Activated naive CD4-positive, alpha-beta T cell (primary cell): Measurements from ENCODE around the gene RFLNA.
"Not testable (repeated sequence)": the region's sequence is repeated elsewhere in the genome, so short reads cannot be mapped to it uniquely, and the experiment has no call there.

ENCODE experiments used
- DNase-seq, 4 experiments: peaks; one replicate each; lab custom pipeline; 2025; lab: John Stamatoyannopoulos, UW

Gene RFLNA

DNA sequence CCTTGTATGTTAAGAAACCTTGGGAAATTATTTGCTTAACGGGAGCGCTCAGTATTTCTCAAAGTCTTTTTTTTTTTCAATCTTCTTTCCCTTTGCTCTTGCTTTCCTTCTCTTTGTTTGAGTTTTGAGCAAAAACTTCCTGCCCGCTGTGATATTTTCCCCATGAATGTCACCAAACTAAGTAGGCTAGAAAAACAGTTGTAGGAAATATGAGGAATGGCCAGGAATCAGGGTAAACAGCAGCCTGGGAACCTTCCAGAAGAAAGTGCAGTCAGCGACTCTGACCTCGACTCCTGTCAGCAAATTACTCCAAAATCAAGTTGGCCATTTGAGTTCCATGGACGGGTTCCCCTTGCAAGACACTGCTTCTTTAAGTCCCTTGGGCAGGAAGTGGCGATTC, 11.6 kb upstream of the RFLNA start:
- no peak for DNase-seq

DNA sequence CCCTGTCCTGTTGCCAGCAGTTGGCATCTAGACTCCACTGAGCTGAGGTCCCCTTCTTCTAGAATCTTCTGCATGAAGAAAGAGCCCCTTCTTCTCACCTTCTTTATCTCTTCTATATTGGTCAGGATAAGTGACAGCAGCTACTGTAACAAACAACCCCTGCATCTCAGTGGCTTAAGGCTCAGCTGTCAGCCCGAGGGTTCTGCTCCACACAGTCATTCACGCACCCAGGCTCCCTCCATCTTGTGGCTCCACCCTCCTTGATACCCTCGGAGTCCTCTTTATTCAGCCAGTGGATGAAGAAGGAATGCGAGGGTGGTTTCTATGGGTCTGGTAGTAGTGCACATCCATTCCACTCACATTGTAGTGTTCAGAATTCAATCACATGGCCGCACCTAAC, 10.5 kb upstream of the RFLNA start:
- no peak for DNase-seq

DNA sequence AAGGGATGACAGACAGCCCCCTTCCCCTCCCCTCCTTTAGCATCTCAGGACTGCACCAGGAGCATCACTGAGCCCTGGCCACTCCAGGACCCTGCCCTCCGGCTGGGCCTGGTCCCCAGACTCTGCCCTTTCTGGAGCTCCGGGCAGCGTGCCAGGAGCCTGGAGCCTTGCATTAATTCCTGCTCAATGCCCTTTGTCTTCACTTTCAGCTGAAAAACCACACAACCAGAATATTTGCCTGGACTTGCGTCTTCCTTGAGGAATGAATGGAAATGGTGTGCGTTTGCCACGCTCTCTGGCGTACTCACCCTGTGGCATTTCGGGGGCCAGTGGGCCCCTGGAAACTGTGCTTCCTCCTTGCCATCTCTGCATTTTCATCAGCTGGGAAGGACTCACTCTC, 8.5 kb upstream of the RFLNA start:
- no peak for DNase-seq

DNA sequence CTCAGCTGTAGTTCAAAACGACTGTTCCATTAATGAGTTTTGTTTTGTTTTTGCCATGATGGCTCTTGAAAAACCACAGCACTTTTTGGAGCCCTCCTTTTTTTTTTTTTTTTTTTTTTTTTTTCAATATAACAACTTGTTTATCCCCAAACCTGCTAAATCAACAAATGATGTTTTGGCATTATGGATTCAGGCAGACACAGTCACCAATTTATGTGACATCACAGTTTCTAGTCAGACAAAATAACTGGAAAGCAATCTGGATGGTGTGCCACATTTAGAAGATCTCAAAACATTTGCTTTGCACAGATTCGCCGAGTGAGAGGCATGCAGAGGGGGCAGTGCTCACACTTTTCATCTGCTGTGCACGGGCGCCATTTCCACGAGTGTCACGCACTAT, 7.9 kb upstream of the RFLNA start:
- no peak for DNase-seq

DNA sequence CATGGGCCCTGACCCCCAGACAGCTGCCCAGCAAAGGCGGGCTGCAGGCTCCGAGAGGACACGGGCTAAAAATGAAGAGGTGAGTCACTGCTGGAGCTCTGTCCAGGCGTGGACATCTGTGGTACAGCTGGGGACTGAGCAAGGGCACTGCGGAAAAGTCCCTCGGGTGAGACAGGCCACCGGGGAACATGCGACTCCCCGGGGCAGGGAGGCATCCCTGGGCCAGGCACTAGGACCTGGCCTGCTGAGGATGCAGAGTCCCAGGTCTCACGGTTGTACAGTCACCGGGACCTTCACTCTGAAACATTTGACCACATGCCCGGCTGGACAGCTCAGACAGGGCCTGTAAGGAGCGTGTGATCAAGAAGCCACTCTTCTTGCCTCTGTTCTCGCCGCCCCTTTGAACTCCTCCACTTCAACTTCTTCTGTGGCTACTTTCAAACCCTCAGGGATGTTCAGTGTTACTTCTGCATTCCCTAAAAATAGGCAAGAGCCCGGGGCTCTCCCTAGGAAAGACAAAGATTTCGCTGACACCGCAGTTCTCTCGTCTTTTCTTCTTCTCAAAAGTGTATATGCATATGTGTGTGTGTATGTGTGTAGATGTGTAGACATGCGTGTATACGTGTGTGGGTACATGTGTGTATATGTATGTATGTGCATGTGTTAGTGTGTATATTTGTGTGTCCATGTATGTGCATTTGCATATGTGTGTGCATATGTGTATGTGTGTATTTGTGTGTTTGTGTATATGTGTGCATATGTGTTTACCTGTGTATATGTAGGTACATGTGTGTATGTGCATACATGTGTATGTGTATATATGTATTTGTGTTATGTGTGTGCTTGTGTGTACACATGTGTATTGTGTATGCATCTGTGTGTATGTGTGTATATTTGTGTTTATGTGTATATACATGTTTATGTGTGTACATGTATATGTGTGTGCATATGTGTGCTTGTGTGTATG, 5.0 kb upstream of the RFLNA start:
- no peak for DNase-seq

DNA sequence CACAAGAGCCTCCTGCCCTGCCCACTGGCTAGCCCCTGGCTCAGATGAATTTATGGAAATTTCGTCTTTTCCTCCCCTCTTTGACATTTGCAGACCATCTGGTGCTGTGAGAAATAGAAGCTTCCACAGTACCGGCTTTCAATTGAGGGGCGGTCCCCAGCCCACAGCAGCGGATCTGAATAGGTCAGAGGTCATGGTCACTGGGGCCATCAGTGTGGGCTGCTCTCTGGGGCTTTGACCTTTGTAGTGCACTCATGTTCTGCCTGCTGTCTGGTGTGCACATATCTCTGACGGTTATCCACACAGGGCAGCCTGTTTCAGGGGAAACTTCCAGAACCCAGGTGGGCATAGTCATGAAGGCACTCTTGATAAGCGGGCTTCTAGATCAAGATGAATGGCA, 2.5 kb upstream of the RFLNA start:
- no peak for DNase-seq

DNA sequence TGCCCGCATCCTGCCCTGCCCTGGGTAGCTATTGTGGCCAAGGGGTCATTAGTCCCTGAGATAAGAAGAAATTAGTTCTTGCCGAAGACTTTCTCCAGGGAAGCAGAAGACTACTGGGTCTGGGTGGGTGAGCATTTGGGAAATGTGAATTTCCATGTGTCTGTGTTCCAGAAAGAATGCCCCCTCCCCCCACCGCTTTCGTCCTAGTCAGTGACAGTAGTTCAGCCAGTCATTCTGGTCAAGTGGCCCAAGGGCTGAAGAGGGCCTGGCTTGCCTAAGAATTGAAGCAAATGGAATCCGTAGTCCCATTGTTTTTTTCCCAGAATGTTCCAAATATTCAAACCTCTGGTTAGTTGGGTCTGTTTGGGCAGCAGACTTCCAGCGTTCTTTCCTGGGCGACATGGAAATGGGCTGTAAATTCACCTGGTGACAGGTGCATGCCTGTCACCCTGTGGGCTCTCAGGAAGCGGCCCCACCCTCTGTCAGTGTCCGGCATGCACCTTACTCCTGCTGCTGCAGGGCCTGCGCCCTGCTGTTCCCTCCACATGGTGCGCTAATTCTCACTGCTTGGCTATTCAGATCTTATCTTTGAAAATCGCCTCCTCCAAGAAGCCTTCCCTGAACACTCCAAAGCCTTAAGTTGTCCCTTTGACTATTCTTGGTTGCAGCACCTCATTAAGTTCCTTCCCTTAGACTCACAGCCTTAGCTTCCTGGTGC, 1.4 kb upstream of the RFLNA start:
- no peak for DNase-seq

DNA sequence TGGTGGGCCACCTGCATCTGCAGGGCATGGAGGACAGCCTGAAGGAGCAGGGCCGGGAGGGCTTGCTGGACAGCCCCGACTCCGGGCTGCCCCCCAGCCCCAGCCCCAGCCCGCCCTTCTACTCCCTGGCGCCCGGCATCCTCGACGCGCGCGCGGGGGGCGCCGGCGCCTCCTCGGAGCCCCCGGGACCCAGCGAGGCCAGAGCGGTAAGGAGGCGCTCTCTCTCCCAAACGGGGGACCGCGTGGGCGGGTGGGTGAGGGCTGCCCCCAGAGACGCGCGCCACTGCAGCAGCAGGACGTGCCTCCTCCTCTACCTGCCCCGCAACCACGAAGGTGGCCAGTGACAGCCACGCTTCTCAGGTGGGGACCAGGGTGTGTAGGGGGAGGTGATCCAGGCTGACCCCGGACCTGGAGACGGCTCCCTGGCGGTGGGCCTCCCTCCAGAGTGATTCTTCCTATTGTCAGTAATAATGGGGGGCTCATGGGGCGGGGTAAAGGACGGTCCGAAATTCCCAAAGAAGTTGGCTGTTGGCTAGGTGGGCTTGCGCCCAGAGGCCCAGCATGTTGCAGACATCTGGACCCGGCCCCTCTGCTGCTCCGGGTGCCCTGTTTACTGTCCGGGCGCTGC, 652 bp downstream of the RFLNA start:
- no peak for DNase-seq

DNA sequence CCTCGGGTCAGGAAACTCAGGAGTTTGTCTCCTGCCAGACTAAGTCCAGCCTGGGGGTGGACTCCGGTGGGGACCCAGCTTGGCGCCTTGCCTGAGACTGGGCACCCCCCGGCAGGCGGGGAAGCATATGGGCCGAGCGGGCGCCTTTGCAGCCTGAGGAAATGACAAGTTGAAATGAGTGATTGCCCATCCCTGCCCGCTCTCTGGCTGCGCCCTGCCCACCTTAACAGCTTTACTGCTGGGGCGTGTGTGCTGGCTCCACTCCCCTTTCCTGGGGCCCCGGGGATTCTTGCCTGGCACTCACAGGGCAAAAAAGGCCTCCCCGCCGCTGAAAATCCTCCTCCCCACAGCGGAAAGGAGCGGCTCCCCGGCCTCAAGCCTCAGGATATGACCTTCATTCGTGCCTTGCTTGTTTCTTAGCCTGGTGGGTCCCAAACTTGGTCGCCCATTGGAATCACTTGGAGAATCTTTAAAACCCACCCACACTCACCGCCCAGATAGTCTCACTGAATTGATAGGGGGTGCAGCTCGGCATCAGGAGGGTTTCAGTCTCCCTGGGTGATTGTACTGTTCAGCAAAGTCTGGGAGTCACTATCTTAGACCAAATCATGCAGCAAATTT, 1.5 kb downstream of the RFLNA start:
- DNase-seq: no peak

DNA sequence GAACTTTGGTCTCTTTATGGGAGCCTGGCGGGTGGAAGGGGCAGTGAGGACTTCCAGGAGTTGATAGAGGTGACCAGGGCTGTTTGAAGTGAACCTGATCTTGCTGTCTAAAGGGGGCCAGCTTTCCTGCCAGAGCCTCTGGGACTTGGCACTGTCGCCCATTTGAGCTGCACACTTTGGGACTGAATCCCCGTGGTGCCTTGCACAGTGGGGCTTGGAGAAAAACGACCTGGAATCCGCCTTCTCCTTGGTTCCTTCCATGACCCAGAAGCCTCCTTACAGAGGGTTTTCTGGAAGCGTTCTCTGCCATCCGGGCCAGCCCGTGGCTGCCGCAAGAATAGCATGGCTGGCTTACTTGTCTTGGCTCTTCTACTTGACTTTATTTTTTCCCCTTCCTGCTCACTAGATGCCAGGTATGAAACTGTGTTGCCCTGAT, 2.0 kb downstream of the RFLNA start:
- DNase-seq: no peak

DNA sequence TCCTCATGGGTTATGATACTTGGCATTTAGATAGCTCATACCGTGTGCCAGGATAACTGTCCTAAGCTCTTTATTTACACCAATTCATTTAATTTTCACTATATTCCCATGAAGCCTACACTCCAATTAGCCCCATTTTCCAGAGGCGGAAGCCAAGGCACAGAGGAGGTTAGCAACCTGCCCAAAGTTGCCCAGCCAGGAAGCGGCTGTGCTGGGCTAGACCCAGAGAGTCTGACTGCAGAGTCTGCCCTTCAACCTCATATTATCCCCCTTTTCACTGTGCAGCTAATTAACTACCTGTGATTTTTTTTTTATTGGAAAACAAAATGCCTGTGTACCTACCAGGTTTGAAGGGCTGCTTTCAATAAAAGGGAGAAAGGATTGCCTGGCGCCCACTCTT, 2.5 kb downstream of the RFLNA start:
- no peak for DNase-seq

DNA sequence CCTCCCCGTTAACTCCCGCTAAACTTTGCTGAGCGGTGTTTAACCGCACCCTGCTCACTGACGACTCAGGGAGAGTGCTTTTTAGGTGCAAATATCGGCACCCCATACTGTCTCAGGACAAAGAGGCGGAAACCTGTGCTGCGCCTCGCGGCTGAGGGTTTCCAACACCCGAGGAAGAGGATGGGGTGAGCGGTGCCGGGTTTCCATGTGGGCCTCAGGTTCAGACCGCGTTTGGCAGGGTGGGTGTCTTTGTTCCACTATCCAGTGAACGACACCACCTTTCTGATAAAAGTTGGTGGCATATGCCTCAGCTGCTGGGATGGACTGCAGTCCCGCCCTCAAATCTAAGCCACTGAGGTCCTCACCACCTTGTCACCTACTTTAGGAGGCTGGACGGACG, 3.0 kb downstream of the RFLNA start:
- no peak for DNase-seq

DNA sequence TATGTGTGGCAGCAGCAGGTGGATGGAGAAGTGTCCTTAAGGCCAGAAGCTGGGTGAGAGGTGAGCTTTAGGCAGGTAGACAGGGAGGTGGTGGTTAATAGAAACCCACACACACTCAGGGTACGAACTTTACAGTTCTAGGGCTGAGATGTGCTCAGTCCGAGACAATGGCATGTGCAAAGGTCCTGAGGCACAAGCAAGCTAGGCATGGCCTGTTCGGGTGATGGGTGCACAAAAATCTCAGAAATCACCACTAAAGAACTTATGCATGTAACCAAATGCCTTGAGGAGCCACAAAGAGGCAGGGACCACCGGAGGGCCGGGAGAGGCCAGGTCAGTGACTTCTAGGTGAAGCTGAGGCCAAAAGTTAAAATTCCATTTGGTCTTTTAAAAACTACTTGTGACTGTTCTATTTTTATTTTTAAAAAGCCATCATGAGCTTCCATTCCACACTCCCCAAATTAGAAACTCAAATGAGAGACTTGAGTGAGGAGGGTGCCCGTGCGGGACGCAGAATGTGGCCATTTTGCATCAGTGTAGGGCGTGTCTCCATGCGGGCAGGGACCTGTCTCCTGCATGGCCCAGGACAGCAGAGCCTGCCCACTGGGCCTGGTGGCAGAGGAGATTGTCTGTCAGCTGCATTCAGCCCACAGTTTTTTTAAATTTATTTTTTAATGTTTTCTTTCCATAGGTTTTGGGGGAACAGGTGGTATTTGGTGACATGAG, 4.0 kb downstream of the RFLNA start:
- DNase-seq: no peak

DNA sequence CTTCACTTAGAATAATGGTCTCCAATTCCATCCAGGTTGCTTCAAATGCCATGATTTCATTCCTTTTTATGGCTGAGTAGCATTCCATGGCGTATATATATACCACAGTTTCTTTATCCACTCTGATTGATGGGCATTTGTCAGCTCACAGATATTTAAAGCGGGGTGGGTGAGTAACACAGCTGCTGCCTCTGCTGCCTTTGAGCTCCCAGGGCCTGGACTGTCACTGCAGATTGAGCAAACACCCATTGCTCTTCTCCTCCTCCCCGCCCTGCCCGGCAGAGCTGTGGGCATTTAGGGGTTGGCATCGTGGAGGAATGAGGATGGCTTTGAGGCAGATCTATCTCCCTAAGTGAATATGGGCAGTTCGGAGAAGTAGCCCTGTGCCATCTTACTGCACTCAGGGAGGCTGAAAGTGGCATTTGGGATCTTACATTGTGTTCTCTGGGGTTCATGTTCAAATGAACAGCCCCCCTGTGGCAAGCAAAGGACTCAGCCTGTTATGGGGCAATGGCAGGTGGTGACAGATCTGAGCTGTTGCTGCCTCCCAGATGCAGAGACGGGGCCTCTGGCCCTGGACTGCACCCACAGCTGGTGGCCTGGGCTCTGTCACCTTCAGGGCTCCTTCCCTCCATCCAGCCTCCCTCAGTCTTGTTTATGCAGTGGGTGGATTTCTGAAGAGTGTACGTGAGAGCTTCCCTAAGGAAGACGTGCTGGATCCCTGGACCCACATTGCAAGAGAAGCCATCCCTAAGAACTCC, 4.9 kb downstream of the RFLNA start:
- no peak for DNase-seq

DNA sequence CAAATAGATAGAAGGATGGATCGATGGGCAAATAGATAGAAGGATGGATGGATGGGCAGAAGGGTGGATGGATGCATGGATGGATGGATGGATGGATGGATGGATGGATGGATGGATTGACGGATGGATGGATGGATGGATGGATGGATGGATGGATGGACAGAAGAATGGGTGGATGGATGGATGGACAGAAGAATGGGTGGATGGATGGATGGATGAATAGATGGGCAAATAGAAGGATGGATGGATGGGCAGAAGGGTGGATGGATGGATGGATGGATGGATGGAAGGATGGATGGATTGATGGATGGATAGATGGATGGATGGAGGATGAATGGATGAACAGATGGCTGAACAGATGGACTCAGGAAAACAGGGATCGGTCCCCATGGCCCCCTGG, 5.8 kb downstream of the RFLNA start:
- not testable (repeated sequence) for DNase-seq

DNA sequence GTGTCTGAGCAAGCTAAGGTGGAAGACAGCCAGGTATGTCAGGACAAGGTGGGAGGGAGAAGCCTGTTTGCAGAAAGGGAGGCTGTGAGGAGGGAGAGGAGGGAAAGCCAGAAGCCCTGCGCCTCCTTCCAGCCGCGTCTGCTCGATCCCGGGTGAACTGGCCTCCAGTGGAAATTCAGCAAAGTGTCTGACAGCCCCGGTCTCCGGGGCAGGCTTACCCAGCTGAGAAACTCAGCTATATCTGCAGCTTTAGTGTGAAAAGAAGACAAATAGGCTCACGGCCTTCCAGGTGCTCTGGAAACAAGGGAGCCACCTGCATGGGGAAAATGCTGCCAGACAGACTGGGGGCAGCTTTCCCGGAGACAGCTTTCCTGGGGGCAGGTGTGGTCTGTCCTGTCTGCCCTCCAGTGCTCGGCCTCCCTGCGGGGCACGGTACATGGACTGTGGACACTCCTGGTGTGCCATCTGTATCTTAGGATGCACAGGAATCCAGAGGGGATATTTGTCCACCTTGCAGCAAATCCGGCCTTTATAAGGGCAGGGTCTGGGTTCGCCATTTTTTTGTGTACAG, 6.3 kb downstream of the RFLNA start:
- DNase-seq: no peak

DNA sequence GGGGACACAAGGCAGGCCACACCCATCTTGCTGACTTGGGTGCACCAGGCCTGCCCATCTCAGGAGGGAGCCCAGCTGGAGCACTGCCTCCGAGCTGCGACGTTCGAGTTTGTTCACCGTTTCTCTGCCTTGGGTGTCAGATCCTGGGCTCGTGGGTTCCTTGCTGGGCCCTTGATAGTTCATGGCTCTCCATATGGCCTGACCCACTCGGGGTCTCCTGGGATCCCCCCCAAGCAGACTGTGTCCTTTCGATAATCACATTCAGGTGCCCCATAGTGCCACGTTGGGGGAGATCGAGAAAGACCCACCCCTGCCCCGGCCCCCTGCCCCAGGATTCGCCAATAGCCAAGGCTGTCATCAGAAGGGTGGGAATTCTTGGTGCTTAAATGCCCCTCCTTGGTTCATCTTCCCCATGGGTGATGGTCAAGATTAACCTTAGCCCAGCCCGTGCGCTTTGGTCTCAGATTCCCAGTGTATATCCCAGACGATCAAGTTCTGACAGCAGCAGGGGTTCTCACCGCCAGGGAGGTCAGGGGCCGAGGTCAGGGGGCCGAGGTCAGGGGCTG, 7.4 kb downstream of the RFLNA start:
- DNase-seq: no peak

DNA sequence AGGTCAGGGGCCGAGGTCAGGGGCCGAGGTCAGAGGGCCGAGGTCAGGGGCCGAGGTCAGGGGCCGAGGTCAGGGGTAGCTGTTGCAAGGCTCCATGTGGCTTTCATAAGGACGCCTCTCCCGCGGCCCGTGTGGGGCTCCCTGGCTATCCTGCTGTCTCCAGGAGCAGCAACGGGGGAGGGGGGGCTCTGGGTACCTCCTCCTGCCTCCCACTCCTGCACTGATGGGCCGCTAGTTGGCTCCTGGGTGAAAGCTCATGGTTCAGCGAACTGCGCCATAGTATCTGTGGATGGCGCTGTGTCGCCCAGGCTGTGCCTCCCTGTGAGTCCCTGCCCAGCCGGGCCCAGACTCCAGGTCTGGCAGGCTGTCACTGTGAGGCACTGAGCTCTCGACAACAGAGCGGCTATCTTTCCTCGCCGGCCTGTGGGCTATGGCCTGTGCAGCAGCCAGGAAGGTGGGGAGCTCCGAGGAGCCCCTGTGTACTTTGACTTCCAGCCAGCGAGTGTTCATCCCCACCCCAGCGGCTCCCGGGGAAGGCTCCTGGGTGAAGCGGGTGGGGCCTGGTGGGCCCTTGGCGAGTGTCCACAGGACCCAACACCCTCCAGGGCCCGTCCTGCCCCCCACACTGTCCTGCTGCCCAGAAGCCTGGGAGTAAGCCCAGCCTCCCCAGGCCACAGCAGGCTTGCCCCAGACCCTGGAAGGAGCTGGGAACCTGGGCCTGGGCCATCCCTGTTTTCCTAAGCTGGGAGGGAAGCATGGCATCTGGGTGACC, 8.1 kb downstream of the RFLNA start:
- no peak for DNase-seq

DNA sequence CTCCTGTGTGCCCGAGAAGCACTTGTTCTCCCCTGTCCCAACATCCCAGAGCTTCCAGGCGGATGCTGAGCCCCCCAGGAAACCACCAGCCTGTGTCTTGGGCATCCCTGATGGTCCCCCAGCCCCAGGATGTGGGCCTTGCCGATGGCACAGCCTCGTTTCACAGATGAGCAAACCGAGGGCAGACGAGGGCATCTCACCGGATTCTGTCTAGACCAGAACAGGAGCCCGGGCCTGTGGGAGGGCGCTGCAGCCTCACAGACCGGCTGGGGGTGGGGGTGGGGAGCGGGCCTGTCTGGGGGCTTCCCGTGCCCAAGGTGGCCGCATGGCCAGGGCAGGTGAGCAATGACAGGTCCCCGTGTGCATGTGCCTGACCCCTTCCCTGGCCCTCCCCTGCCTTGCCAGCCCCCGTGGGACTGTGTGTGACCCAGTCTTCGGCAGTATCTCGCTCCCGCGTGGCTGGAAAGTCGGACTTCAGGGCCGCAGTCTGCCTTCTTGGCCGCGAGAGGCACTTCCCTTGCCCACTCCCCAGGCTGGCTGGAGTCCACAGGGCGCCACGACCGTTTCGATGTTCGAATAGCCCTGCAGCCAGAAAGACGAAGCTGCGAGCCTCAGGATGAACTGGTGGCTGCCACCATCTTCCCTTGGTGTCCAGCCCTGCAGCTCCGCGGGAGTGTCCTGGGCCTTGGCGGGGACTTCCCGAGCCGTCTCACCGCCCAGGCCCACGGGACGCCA, 8.9 kb downstream of the RFLNA start:
- DNase-seq: no peak
